CD4-positive, alpha-beta T cell treated with Interferon gamma for 1 hour (primary cell): Measurements from ENCODE around the gene DHRS4L2.
"Not testable (repeated sequence)": the region's sequence is repeated elsewhere in the genome, so short reads cannot be mapped to it uniquely, and the experiment has no call there.

Experiments used
- DNase-seq: peaks from one replicate; pipeline ENCODE4 v3.0.0-alpha.2; 2020

The DHRS4L2 gene

DNA sequence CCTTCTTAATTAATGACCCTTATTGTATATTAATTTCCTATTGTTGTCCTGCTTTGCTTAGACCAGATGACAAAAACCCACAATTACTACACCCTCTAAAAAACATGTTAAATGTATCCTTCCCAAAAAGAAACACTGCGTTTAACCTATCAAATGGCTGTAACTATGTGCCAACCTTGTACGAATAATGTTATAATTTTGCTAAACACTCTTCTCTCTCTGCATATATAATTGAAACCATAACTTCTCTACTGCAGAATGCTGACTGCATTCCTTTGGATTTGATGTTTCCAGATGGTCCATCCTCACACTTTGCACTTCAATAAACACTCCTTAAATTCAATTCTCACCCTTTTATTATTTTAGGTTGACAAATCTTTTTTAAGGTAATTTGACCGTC, 31.8 kb downstream of the DHRS4L2 start:
- DNase-seq, result not testable (repeated sequence)

GRCh38 chr14:24024939-24025418, 36.2 kb downstream of the DHRS4L2 start:
- DNase-seq, result not testable (repeated sequence)

- not testable (repeated sequence) for DNase-seq
These were observed 41.0 kb downstream of the DHRS4L2 start for GRCh38 chr14:24029687-24030086.

GRCh38 chr14:24031331-24031730, 42.6 kb downstream of the DHRS4L2 start:
- not testable (repeated sequence) for DNase-seq

DNA sequence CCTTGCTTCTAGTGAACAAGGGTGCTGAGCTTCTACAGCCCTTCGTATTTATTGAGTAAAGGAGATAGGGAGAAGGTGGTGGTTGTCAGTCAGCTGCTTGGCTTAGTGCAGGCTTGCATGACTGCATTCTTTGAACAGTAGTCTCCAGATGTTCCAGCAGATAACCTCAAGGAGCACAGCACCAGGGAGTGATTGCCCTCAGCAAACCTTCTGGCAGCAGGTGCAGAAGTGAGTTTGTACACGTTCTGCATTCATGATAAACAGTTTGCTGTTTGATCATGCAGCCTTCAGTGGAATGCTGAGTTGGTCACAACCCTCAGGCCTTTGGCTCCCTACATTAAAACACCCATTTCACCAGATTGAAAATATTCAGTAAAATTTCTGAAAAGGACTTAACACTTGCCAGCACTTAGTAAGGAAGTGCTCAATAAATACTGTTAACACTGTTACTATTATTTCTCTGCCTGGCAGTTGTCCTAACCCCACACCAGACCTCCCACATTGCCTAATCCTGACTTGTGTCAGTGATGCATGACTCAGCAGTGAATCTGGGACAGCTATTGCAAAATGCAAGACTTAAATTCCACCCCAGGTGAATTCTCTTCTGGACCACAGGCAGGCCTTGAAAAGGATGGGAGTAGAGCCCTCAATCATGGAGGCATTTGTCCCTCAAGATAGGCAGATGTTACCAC, 44.1 kb downstream of the DHRS4L2 start:
- DNase-seq, result no peak

DNA sequence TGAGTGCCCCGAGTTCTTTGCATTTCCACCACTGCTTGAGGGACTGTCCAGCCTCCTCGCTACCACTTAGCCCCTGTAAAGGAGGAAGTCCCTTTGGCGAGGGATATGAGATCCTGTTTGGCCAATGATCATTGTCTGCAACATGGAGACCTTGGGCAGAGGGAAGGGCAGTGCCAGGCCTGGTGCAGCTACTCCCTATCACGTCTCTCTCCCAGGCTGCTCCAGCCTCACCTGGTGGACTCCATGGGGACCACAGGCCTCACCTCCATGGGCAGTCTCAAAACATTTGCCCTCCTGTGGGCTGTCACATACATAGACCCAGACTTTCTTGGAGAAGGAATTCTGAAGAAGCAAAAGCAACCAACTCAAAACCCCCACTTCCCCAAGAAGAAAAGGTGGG, 47.0 kb downstream of the DHRS4L2 start:
- not testable (repeated sequence) for DNase-seq

DNA sequence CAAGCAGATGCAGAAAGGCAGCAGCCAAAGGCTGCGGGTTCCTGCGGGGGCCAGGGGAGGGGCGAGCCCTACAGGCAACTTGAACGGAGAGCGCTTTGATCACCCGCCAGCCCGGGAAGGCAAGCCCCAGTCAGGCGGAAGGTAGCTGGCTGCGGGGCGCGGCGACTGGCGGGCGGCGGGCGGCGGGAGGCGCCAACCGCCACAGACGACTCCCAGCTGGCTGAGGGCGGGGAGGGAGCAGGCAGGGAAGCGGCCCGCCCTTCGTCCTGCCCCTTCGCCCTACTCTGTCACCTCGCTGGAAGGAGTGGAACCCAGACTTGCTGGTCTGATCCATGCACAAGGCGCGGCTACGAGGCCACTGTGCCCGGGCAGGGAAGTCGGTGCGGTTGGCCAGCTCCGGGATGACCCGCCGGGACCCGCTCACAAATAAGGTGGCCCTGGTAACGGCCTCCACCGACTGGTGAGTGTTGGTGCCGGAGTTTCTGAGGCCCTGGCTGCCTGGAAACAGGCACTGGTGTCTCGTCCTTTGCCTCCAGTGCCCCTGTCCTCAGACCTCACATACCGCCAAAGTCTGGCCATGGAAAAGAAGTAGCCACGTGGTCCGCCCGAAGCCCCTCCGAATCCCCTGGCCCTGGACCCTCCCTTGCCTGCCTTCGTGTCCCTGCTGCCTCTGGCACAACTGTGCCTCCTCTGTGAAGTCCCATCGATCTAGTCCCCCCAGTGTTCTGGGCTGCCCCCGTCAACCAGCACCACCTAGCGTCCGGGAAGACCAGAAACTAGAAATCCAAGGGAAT, 47.6 kb downstream of the DHRS4L2 start:
- DNase-seq, result peak; percentile 57

DNA sequence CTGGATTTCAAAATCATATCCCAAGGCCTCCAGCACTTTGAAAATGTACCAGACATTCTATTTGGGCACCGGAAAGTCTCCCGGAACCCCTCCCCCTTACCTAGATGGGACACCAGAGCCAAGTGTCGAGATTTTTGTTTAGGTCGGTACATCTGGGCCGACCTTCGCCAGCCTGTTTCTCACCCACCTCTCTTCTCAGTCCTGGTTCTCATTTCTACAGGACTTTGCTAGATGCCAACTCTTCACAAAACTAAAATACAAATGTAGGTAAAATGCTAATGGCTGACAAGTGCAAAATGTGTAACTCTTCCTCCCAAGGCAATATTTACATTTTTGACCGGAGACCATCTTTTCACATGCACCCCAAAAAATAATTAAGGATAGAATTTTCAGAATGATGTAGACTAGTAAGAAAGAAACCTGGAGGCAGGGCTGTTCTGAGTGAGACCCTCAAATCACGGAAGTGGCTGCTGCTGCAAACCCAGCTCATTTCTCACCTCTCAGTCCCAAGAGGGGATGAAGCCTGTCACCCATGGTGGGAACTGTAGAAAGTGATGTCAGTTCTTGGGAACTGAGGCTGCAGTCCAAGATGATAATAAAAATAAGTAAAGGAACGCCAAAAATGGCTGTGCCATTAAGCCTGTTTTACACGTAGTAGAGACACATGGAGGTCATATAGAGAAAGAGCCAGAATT, 48.4 kb downstream of the DHRS4L2 start:
- not testable (repeated sequence) for DNase-seq

DNA sequence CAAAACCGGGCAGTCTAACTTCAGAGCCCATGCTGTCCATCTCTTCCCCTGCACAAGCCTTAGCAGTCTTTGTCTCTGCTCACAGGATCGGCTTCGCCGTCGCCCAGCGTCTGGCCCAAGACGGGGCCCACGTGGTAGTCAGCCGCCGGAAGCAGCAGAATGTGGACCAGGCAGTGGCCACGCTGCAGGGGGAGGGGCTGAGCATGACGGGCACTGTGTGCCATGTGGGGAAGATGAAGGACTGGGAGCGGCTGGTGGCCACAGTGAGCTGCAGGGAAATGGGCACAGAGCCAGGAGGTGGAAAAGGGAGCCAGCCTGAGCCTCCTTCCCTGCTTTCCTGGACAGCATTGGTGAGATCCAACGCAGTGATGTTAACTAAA, 48.9 kb downstream of the DHRS4L2 start:
- no peak for DNase-seq

DNA sequence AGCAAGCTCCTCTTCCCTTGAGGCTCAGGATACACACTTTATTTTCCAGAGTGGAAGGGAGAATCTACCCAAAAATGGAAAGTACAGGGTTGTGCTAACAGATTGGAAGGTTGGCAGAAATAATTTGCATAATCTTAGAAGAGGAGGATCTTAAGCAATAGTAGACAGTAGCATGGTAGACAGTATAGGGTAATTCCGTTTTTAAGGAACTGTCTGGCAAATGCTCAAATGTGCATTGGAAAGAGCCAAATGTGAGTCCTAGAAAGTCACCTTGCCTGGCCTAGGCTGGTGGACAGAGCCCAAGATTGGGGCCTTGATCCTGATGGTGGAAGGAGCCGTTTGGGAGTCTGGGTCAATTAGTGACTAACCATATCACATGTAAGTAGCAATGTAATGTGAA, 50.0 kb downstream of the DHRS4L2 start:
- no peak for DNase-seq

- no peak for DNase-seq
These were observed 52.0 kb downstream of the DHRS4L2 start for GRCh38 chr14:24040692-24041091.

DNA sequence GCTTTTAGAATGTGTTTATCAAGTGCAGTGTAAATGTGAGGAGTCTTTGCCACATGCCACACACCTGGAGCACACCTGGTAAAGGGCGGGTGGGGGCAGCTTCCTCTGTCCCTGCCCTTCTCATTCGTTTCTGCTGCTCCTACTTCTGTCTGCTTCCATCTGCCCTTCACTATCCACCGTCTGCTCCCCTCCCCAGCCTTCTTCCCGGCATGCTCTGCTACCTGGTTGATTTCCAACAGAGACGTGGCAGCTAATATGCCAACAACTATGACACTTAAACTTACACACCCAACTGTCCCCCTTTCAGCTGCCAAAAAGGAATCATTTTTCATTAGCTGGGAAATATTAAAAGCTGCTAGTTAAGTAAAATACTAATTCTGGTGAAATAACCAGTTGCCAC, 54.0 kb downstream of the DHRS4L2 start:
- DNase-seq, result no peak

- DNase-seq, result not testable (repeated sequence)
These were observed 60.3 kb downstream of the DHRS4L2 start for GRCh38 chr14:24049002-24049401.

DNA sequence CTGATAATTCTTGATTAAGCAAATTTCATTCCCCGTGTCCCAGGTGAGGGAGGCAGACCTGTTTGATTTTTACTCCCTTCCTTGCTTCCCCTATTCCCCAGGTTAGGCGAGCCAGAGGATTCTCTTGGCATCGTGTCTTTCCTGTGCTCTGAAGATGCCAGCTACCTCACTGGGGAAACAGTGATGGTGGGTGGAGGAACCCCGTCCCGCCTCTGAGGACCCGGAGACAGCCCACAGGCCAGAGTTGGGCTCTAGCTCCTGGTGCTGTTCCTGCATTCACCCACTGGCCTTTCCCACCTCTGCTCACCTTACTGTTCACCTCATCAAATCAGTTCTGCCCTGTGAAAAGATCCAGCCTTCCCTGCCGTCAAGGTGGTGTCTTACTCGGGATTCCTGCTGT, 62.0 kb downstream of the DHRS4L2 start:
- DNase-seq, result not testable (repeated sequence)

DNA sequence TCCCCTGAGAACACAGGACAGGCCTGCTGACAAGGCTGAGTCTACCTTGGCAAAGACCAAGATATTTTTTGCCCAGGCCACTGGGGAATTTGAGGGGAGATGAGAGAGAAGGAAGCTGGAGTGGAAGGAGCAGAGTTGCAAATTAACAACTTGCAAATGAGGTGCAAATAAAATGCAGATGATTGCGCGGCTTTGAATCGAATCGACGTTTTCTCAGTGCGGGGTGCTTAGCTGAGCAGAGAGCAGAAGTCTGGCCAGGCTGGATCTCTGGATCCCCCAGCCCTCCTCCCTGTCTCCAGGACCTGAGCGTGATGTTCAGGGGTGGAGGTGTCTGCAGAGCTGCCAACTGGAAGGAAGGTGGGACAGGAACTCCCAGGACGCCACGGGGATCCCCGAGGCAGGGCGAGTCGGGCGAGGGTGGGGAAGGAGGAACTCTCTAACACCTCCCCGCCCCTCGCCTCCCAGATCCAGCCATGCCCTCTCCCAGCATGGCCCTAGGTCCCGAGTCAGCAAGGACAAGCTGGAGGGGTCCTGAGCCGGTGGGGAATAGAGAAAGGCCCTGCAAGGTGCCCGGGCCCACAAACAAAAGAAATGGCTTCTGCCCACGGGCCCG, 62.6 kb downstream of the DHRS4L2 start:
- no peak for DNase-seq

DNA sequence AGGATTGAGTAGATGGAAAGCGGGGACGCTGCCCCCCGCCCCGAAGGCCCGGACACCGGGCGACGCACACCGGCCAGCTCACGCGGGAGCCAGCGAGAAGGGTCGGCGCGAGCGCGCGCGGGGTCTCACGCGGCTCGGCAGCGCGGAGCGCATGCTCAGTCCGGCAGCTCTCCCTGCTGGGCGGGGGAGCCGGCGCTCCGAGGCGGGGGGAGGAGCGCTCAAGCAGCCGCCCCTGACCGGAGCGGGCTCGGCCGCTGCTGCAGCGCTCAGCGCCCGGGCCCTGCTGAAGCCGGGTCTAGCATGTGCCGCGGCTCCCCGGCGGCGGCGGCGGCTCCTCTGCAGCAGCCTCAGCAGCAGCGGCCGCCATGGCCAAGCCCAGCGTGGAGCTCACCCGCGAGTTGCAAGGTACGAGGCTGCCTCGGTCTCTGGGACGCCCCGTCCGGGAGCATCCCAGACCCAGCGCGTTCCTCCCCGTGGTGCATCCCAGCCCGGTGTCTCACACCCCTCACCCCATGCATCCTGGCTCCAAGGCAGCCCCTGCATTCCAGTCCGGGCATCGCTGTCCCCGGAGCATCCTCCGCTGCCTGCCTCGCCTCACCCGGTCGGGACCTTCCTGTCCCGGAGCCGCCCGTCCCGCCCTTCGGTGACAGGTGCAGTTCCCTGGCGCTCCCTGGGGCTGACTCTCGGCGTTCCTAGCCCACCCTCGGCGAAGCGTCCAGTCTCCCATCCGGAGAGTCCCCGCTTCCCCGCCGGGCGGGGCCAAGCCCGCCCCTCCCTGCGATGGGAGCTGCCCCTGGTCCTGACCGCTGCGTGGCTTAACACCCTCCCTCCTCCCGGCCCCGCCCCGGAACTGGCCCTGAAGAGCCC, 63.3 kb downstream of the DHRS4L2 start, which contains the start of gene CARMIL3:
TSS of gene CARMIL3 (plus strand) at position 221 of the 867 bp plus-strand sequence. CDS start at position 366, 145 bp downstream.
- DNase-seq, result peak; percentile 55

- DNase-seq, result no peak
These were observed 64.2 kb downstream of the DHRS4L2 start for GRCh38 chr14:24052656-24053547.

GRCh38 chr14:24053548-24054323, 65.0 kb downstream of the DHRS4L2 start:
- no peak for DNase-seq

GRCh38 chr14:24054324-24054641, 65.6 kb downstream of the DHRS4L2 start:
- no peak for DNase-seq

DNA sequence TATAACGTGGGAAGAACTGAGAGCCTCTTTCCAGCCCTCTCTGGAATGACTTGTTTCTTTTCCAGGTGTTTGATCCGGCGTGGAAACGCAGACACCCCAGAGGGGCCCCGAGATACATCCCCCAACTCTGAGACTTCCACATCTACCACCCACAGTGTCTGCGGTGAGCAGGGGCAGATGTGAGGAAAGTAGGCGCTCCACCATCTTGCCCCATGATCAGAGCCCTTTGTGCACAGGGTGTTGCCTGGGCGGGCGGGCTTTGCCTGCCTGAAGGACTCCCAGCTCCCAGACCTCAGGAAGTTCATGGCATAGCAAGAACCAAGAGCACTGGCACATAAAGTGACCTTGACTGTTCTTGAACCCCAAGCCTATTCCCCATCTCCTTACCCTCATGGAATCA, 65.9 kb downstream of the DHRS4L2 start:
- no peak for DNase-seq
